GM12873 (cell line): Measurements from ENCODE around the gene NFKBIA.

Source experiments
- CTCF ChIP-seq: IDR thresholded peaks from 2 replicates; pipeline ENCODE4 v1.5.1; 2012; ENCODE audit warnings: low read depth, mild to moderate bottlenecking, moderate library complexity, low read length, control low read depth; ENCODE audit not compliant: insufficient read depth; ENCODE audit errors: missing control alignments

NFKBIA gene

GRCh38 chr14:35387219-35387618, 17.3 kb downstream of the NFKBIA start:
- no peak for TF ChIP-seq CTCF

GRCh38 chr14:35386673-35387125, 17.9 kb downstream of the NFKBIA start:
- no peak for TF ChIP-seq CTCF

- TF ChIP-seq CTCF = no peak
These were observed 19.3 kb downstream of the NFKBIA start for GRCh38 chr14:35385042-35385839.

GRCh38 chr14:35384455-35385041, 20.0 kb downstream of the NFKBIA start:
- no peak for TF ChIP-seq CTCF

- TF ChIP-seq CTCF = no peak
These were observed 20.7 kb downstream of the NFKBIA start for GRCh38 chr14:35383569-35384454.

- no peak for TF ChIP-seq CTCF
These were observed 23.8 kb downstream of the NFKBIA start for GRCh38 chr14:35380794-35381193.
